Activated T-helper 1 cell treated with anti-CD3 and anti-CD28 coated beads, Interleukin-12 subunit alpha, Interleukin-12 subunit beta, Interleukin-2, Interleukin-4 antibody, amounts not matched to agents 30 ng/mL and 10 ng/mL and 1 ng/mL, durations not matched to agents 14 hours and 24 hours and 36 hours (primary cell): ENCODE data around the gene UNC5A. TPM values are rescaled to one million over a fixed set of nuclear protein-coding genes. Genes with fewer than 3 reads are reported as not detected.
A peak's percentile ranks its signal among the peaks of the same experiment; 100 is the strongest.

Experiments
- DNase-seq: peaks from one replicate; pipeline ENCODE4 v3.0.0; 2021; ENCODE audit warnings: low spot score
- H3K27ac Mint-ChIP-seq: one replicate; pipeline ENCODE4 v1.8.0; 2021; ENCODE audit warnings: mild to moderate bottlenecking, mixed read lengths
- H3K27me3 Mint-ChIP-seq: one replicate; pipeline ENCODE4 v1.8.0; 2022; ENCODE audit warnings: mild to moderate bottlenecking, moderate library complexity, mixed read lengths; ENCODE audit not compliant: insufficient read depth
- H3K36me3 Mint-ChIP-seq: one replicate; pipeline ENCODE4 v1.8.0; 2021; ENCODE audit warnings: low read depth, mixed read lengths
- H3K4me1 Mint-ChIP-seq: one replicate; pipeline ENCODE4 v1.8.0; 2021; ENCODE audit warnings: low read depth, mixed read lengths
- H3K4me3 Mint-ChIP-seq: one replicate; pipeline ENCODE4 v1.8.0; 2021; ENCODE audit warnings: mild to moderate bottlenecking, moderate library complexity, mixed read lengths
- H3K9me3 Mint-ChIP-seq: one replicate; pipeline ENCODE4 v1.8.0; 2021; ENCODE audit warnings: mixed read lengths
- intact Hi-C: fragments of 100-400 bp; cut with micrococcal nuclease; formaldehyde crosslinking; loops from one replicate; pipeline ENCODE4 v1.15.1; 2024
- total RNA-seq: library from RNA; stranded (reverse); gene quantifications from 2 replicates; pipeline ENCODE4 v1.2.3, GENCODE V29; 2022

UNC5A gene
- total RNA-seq, 1 donor from 2014 or later, result not detected

GRCh38 chr5:176875014-176875550, 64.7 kb downstream of the UNC5A start:
- peaks cover 10% of the 10 kb centered on the region for H3K9me3 Mint-ChIP-seq
- intact Hi-C loops, result no loop called here
- H3K4me1 Mint-ChIP-seq, result peaks cover 12% of the 10 kb centered on the region
- no peak for DNase-seq
- H3K36me3 Mint-ChIP-seq, result peaks cover 3% of the 10 kb centered on the region
- peak overlapping the region; percentile 18 for H3K27ac Mint-ChIP-seq
- peaks cover 12% of the 10 kb centered on the region for H3K27me3 Mint-ChIP-seq
- no peak overlapping the region for H3K4me3 Mint-ChIP-seq

- no peak for DNase-seq
- intact Hi-C loops, result no loop called here
Observed at GRCh38 chr5:176875783-176876505, 65.6 kb downstream of the UNC5A start.

GRCh38 chr5:176876506-176877431, 66.4 kb downstream of the UNC5A start:
- Mint-ChIP-seq H3K4me1 (peaks cover 12% of the 10 kb centered on the region), H3K27ac (no peak overlapping the region), H3K36me3 (peaks cover 3% of the 10 kb centered on the region), H3K9me3 (peaks cover 5% of the 10 kb centered on the region), H3K27me3 (peaks cover 12% of the 10 kb centered on the region), H3K4me3 (no peak overlapping the region)
- intact Hi-C loops, result no loop called here
- DNase-seq, result no peak

More at GRCh38 chr5:176875783-176876505, 65.6 kb downstream of the UNC5A start:
- Mint-ChIP-seq H3K27ac (no peak overlapping the region), H3K4me1 (peaks cover 12% of the 10 kb centered on the region), H3K36me3 (peaks cover 3% of the 10 kb centered on the region), H3K27me3 (peaks cover 12% of the 10 kb centered on the region), H3K4me3 (no peak overlapping the region), H3K9me3 (peaks cover 5% of the 10 kb centered on the region)

DNA sequence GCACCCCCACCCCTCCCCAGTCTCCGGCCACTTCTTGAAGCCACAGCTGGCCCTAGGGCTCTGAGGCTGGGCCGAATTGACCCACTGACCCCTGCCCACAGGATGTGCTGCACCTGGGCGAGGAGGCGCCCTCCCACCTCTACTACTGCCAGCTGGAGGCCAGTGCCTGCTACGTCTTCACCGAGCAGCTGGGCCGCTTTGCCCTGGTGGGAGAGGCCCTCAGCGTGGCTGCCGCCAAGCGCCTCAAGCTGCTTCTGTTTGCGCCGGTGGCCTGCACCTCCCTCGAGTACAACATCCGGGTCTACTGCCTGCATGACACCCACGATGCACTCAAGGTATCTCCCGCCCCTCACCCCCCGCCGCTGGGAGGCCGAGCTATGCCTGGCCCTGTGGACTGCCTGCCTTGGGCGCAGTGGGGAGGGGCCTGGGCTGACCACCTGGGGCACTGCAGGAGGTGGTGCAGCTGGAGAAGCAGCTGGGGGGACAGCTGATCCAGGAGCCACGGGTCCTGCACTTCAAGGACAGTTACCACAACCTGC, 67.5 kb downstream of the UNC5A start:
- Mint-ChIP-seq H3K4me1 (peaks cover 12% of the 10 kb centered on the region), H3K9me3 (peaks cover 5% of the 10 kb centered on the region), H3K4me3 (no peak overlapping the region), H3K36me3 (peaks cover 3% of the 10 kb centered on the region), H3K27ac (no peak overlapping the region), H3K27me3 (peaks cover 12% of the 10 kb centered on the region)
- intact Hi-C loops, result no loop called here
- no peak for DNase-seq

DNA sequence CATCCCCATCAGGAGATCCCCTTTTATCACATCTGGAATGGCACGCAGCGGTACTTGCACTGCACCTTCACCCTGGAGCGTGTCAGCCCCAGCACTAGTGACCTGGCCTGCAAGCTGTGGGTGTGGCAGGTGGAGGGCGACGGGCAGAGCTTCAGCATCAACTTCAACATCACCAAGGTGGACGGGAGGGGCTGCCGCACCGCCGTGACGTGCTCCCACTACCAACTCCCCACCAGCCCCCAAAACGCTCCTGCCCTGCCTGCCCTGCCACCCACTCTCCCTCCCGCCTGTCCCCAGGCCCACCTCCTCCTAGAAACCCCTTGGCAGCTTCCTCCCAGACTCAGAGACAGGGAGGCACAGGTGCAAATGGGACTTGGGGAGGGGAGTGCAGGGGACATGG, 68.1 kb downstream of the UNC5A start:
- Mint-ChIP-seq H3K4me3 (no peak overlapping the region), H3K36me3 (no peaks in the 10 kb centered on the region), H3K27me3 (peaks cover 12% of the 10 kb centered on the region), H3K9me3 (no peaks in the 10 kb centered on the region), H3K27ac (no peak overlapping the region), H3K4me1 (peaks cover 12% of the 10 kb centered on the region)
- DNase-seq, result no peak
- intact Hi-C loops, result no loop called here

- H3K4me1 Mint-ChIP-seq, result peaks cover 12% of the 10 kb centered on the region
- no peaks in the 10 kb centered on the region for H3K9me3 Mint-ChIP-seq
- peaks cover 12% of the 10 kb centered on the region for H3K27me3 Mint-ChIP-seq
- no peak overlapping the region for H3K4me3 Mint-ChIP-seq
- DNase-seq, result no peak
- H3K36me3 Mint-ChIP-seq, result no peaks in the 10 kb centered on the region
- no peak overlapping the region for H3K27ac Mint-ChIP-seq
- intact Hi-C loops, result no loop called here
Observed at GRCh38 chr5:176878906-176879662, 68.7 kb downstream of the UNC5A start.

DNA sequence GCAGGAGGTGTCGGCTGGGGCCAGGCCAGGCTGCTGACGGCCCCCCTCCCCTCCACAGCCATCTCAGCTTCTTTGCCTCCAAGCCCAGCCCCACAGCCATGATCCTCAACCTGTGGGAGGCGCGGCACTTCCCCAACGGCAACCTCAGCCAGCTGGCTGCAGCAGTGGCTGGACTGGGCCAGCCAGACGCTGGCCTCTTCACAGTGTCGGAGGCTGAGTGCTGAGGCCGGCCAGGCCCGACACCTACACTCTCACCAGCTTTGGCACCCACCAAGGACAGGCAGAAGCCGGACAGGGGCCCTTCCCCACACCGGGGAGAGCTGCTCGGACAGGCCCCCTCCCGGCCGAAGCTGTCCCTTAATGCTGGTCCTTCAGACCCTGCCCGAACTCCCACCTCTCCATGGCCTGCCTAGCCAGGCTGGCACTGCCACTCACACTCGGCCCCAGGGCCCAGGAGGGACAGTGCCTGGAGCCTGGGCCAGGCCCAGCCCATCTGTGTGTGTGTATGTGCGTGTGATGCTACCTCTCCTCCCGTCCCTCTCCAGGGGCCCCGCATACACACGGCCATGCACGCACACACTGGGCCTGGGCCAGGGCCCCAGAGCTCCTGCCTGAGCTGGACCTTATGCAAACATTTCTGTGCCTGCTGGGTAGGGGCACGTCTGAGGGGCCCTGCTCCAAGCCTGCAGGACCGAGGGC, 69.5 kb downstream of the UNC5A start:
- Mint-ChIP-seq H3K4me1 (peaks cover 14% of the 10 kb centered on the region), H3K36me3 (no peaks in the 10 kb centered on the region), H3K4me3 (no peak overlapping the region), H3K9me3 (no peaks in the 10 kb centered on the region), H3K27me3 (peaks cover 12% of the 10 kb centered on the region), H3K27ac (no peak overlapping the region)
- intact Hi-C loops, result no loop called here
- DNase-seq, result no peak

DNA sequence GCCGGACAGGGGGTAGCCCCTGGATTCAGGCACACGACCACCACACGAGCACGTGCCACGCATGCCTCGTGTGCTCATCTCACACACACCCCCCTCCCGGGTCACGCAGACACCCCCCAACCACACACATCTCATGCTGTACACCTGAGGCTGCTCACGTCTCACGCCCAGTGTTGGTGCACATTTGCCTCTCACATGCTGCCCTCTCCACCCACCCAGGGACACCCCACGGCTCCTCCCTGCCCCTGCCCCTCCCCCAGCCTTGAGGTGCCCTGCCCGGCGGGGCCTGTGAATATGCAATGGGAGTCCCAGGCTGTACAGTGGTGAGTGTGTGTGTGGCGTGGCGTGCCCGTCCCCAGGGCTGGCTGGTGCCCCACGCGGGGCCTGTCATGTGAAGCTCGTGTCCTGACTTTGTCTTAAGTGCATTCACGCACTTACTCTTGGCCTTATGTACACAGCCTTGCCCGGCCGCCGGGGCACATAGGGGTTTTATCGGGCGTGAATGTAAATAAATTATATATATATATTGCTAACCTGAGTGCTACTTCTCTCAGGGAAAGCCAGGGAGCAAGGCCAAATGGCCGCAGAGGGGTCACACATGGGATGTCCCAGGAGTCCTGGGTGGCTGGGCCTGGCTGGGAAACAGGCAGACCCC, 70.1 kb downstream of the UNC5A start:
- Mint-ChIP-seq H3K4me3 (no peak overlapping the region), H3K27me3 (peaks cover 9% of the 10 kb centered on the region), H3K9me3 (no peaks in the 10 kb centered on the region), H3K4me1 (peaks cover 12% of the 10 kb centered on the region), H3K36me3 (no peaks in the 10 kb centered on the region), H3K27ac (no peak overlapping the region)
- DNase-seq, result no peak
- intact Hi-C loops, result no loop called here

DNA sequence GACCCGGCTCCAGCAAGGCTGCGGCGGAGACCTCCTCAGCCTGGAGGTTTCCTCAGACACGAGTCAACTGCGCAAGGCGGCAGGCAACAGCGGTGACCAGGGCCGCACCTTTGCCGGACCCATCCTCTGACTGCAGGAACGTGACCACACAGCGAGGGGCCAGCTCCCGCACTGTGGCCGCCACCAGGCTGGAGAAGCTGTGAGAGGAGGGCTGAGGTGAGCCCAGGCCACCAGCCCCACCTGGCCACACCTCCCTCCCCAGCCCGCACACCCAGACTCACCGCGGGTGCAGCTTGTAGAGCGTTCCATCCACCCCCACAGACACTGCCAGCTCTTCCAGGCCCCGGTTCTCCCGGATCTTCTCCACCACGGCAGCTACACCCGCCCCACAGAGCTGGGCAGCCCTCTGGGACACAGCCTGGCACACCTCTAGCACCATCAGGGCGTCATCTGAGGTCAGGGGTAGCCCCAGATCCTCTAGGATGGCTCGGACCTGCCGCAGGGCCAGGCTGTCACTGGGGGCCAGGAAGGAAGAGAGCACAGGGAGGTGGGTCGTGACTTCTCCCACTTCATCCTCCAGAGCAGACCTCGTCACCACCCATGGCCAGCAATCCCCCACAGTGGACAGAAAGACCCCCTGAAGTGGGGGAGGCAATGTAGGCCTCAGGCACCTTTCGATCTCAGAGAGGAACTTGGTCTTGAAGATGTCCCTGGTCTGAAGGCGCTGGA, 70.8 kb downstream of the UNC5A start:
- H3K4me3 Mint-ChIP-seq, result no peak overlapping the region
- intact Hi-C loops, result no loop called here
- peaks cover 5% of the 10 kb centered on the region for H3K4me1 Mint-ChIP-seq
- no peak for DNase-seq
- no peaks in the 10 kb centered on the region for H3K9me3 Mint-ChIP-seq
- peaks cover 3% of the 10 kb centered on the region for H3K27me3 Mint-ChIP-seq
- no peaks in the 10 kb centered on the region for H3K36me3 Mint-ChIP-seq
- no peak overlapping the region for H3K27ac Mint-ChIP-seq

DNA sequence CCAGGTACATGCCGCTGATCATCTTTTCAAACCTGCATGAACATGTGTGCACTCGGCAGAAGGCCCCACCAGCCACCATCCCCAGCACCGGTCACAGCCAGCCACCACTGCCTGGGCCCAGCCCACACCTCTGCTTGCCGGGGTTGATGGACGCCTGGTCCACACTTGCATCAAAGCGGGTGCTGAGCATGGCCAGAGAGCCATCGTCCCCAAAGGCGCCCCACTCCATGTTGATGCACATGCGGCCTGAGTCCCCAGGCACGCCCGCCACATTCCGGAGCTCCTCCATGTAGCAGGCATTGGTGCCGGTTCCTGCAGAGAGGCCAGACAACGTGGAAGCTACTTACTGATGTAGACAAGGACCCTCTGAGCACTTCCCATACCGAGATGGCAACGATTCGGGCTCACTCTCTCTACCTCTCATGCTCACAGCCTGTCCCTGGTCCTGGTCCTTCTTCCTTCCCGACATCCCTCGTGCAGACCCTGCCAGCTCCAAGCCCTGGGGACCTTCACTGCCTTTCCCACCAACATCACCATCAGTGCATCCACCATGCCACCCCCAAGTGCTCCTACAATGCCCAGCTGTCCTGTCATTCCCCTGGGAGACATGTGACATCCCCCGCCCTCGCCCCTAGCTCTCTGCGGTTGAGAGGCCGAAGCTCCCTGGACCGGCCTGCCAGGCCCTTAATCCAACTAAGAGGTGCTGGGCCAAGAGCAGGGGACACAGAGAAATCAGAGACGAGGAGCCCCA, 71.6 kb downstream of the UNC5A start:
- intact Hi-C loops, result no loop called here
- no peak overlapping the region for H3K27ac Mint-ChIP-seq
- H3K27me3 Mint-ChIP-seq, result no peaks in the 10 kb centered on the region
- no peaks in the 10 kb centered on the region for H3K9me3 Mint-ChIP-seq
- H3K36me3 Mint-ChIP-seq, result no peaks in the 10 kb centered on the region
- H3K4me3 Mint-ChIP-seq, result no peak overlapping the region
- H3K4me1 Mint-ChIP-seq, result peaks cover 5% of the 10 kb centered on the region
- DNase-seq, result no peak

GRCh38 chr5:176882567-176882903, 72.2 kb downstream of the UNC5A start:
- Mint-ChIP-seq H3K9me3 (no peaks in the 10 kb centered on the region), H3K4me1 (peaks cover 5% of the 10 kb centered on the region), H3K27me3 (no peaks in the 10 kb centered on the region), H3K27ac (no peak overlapping the region), H3K4me3 (no peak overlapping the region), H3K36me3 (no peaks in the 10 kb centered on the region)
- intact Hi-C loops, result no loop called here
- no peak for DNase-seq
